GM20000 (cell line): Measurements from ENCODE around the gene HTT.
"Not testable (repeated sequence)": the region's sequence is repeated elsewhere in the genome, so short reads cannot be mapped to it uniquely, and the experiment has no call there.

Experiments
- DNase-seq: peaks from one replicate; pipeline ENCODE4 v3.0.0; 2012; ENCODE audit warnings: low spot score
- TF ChIP-seq, protein P1 (sequence below): IDR thresholded peaks from 2 replicates; pipeline ENCODE4 v1.5.1; 2012; ENCODE audit warnings: mild to moderate bottlenecking, control low read depth; ENCODE audit errors: extremely low read depth, missing control alignments

HTT gene

DNA sequence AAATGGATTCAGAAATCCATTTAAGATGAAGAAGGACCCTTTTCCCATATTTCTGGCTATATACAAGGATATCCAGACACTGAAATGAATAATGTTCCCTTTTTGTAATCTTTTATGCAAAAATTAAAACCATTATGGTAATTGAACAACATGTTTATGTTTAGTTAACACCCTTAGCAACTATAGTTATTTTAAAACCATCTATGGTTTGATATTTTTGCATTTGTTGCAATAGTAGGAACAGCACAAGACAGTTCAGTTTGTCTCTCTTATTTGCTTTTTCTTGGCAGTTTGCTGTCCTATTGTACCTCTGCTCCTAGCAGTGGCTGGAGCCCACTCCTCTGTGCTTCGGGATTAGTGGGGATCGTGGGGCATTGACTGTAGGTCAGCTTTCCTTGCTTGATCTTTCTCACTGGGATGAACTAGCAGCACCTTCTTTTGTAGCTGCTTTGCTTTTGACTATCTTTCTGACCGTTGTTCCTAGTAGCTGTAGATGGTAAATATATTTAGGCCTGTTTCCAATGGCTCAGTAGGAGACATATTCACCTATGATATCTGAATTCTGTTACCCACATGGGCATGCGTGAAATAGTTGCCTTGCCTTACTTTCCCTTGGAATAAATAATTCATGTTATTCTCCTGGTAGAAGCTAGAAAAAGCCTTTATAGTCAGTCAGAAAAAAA lies 12.8 kb downstream of the HTT start:
- no peak for DNase-seq
- TF ChIP-seq, protein P1, sequence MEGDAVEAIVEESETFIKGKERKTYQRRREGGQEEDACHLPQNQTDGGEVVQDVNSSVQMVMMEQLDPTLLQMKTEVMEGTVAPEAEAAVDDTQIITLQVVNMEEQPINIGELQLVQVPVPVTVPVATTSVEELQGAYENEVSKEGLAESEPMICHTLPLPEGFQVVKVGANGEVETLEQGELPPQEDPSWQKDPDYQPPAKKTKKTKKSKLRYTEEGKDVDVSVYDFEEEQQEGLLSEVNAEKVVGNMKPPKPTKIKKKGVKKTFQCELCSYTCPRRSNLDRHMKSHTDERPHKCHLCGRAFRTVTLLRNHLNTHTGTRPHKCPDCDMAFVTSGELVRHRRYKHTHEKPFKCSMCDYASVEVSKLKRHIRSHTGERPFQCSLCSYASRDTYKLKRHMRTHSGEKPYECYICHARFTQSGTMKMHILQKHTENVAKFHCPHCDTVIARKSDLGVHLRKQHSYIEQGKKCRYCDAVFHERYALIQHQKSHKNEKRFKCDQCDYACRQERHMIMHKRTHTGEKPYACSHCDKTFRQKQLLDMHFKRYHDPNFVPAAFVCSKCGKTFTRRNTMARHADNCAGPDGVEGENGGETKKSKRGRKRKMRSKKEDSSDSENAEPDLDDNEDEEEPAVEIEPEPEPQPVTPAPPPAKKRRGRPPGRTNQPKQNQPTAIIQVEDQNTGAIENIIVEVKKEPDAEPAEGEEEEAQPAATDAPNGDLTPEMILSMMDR: no peak

DNA sequence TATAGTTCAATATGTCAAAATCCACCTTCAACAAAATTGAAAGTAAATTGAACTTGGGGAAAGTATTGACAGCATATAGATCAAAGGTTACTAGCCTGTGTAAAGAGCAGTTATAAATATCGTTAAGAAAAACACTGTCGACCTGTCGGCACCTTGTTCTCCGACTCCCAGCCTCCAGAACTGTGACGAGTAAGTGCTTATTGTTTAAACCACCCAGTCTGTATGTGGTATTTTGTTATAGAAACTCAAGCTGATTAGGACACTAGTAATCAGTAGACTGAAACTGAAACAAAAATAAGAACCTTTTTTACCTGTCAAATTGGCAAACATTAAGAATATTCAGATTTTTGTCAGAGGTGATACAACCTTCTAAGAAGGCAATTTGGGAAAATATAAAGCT lies 17.0 kb downstream of the HTT start:
- TF ChIP-seq, protein P1: no peak
- DNase-seq: no peak

DNA sequence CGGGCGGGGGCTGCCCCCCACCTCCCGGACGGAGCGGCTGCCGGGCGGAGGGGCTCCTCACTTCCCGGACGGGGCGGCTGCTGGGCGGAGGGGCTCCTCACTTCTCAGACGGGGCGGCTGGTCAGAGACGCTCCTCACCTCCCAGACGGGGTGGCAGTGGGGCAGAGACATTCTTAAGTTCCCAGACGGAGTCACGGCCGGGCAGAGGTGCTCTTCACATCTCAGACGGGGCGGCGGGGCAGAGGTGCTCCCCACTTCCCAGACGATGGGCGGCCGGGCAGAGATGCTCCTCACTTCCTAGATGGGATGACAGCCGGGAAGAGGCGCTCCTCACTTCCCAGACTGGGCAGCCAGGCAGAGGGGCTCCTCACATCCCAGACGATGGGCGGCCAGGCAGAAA lies 20.2 kb downstream of the HTT start:
- not testable (repeated sequence) for DNase-seq

DNA sequence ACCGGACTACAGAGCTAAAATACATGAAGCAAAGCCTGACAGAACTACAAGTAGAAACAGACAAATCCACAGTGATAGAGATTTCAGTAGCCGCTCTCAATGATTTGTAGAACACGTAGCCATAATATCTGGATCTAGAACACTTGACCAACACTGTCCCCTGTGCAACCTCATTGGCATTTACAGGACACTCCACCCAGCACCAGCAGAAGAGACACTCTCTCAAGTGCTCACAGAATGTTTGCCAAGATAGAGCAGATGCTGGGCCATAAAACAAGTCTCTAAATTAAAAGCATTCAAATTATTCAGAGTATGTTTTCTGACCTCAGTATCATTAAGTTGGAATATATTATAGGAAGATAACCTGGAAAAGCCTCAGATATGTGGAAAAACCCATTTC lies 21.7 kb downstream of the HTT start:
- TF ChIP-seq, protein P1: no peak

DNA sequence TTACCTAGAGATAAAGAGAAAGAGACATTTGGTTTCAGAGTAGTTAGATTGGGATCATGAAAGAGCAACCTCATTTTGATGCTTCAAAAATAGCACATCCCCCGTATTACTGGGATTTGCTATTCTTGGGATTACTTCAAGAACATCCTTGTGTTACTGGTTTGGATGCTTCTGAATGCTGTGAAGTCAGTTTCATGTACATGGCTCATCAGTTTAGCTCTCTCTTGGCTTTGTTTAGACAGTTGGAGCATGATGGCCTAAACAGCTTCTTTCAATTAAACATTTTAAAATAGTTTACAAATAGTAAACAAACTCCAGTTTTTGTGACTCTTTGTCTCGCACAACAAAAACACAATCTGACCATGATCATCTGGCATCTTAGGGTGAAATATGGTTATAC lies 23.9 kb downstream of the HTT start:
- TF ChIP-seq, protein P1: no peak

More for the DNA sequence above, 21.7 kb downstream of the HTT start:
- DNase-seq: no peak

DNA sequence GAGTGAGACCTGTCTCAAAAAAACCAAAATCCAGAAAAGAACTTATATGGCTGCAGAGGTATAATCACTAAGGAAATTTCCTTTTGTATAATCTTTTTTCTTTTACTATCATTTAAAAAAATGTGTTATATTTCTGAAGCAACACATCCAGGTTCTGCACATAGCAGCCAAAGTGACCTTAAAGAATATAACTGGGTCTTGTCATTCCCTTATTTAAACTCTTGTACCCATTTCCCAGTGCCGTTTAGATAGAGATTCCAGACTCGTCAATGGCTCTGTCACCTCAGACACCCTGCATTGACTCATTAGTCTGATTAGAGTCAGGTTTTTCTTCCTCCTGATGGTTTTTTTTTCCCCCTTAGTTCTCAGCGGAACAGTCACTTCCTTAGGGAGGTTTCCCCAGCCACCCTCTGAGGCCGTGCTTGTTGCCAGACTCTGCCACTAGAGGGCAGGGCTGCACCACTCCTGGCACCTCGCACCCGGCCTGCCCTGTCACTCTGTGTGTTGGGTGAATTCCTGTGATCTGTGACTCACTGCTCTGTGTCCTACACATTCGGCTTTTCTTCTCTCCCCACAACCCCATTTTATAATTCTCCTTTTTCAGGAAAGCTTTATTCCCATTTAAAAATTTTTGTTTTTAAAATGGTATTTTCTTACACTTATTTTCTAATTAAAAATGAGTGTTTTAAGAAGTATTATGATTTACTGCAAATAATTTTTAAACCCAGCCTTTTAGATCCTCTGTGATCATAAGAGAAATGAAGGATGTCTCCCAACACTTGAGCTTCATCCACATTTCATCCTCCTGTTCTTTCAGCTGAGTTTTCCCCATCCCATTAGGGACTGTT lies 32.1 kb downstream of the HTT start:
- peak; percentile 87 for DNase-seq
- TF ChIP-seq, protein P1: peak; percentile 90

More for the DNA sequence above, 23.9 kb downstream of the HTT start:
- no peak for DNase-seq

DNA sequence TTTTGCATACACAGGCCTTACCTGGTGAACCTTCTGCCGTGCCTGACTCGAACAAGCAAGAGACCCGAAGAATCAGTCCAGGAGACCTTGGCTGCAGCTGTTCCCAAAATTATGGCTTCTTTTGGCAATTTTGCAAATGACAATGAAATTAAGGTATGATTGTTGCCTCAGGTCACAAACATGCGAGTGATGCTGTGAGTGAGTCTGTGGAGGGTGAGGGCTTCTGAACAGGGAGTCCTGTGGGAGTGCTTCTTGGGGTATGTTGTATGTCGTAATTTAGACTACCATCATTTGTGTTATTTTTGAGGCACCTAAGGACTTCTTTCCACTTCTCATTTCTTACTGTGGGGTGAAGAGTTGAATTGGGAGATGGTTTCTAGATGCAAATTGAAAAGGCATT lies 32.8 kb downstream of the HTT start:
- TF ChIP-seq, protein P1: no peak
- DNase-seq: no peak

DNA sequence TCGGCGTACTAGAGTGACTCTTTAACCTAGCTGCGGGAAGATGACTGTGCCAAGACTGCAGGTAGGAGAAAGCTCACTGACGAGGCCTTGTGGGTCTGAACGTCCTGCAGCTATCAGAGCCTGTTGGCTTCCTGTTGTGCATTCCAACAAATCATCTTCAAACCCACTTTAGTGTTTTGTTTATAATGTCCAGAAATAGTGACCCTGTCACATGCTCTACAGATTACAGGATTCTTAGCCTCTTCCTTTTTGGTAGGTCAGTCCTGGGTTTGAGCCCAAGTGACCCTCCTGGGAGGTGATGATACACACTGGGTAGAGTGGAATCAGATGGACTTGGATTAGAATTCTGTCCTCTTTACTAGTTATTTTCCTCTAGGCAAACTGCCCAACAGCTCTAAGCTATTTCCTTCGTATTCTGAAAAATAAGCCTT lies 33.2 kb downstream of the HTT start:
- no peak for DNase-seq
- TF ChIP-seq, protein P1: no peak
